Caco-2 (cell line): ENCODE results near the gene B3GAT1. TPM values are rescaled to one million over a fixed set of nuclear protein-coding genes. Genes with fewer than 3 reads are reported as not detected.

Experiments
- BruUV-seq: library from RNA; stranded (reverse); fragments of 400-500 nt; replicated peaks from 2 replicates; lab custom pipeline; 2021; lab: Mats Ljungman, UMichigan
- CTCF ChIA-PET: fragments of 300-600 bp; sonication (Branson Sonifier 250); formaldehyde crosslinking; loops from one replicate; lab custom pipeline; 2022; ENCODE audit warnings: antibody characterized with exemption; lab: Charles Lee
- POLR2A ChIA-PET: fragments of 300-600 bp; sonication (Branson Sonifier 250); formaldehyde crosslinking; loops from one replicate; lab custom pipeline; 2022; ENCODE audit warnings: antibody characterized with exemption; lab: Charles Lee
- DNase-seq, 2 experiments: peaks; one replicate each; pipeline versions ENCODE4 v3.0.0 to v3.0.0-alpha.2; 2020 to 2022
- H3K27me3 ChIP-seq: replicated peaks from 2 replicates; pipeline ENCODE4 v1.6.0; 2011; ENCODE audit warnings: low read length; ENCODE audit not compliant: control insufficient read depth, insufficient read depth
- H3K36me3 ChIP-seq: 2 replicates; pipeline ENCODE4 v1.5.1; 2011; ENCODE audit warnings: low read length; ENCODE audit not compliant: control insufficient read depth, insufficient read depth
- H3K4me1 ChIP-seq: fragments of 250-450 bp; sonication (Bioruptor Pico); 2 replicates; pipeline ENCODE4 v1.5.1; 2020; ENCODE audit warnings: mild to moderate bottlenecking
- H3K4me3 ChIP-seq: 2 replicates; pipeline ENCODE4 v1.5.1; 2011; ENCODE audit warnings: low read depth, mild to moderate bottlenecking, control low read depth, low read length
- H3K9me3 ChIP-seq: fragments of 250-450 bp; sonication (Bioruptor Pico); 2 replicates; pipeline ENCODE4 v1.5.1; 2020; ENCODE audit warnings: mild to moderate bottlenecking, moderate library complexity
- H3K27ac Mint-ChIP-seq: one replicate; pipeline ENCODE4 v1.8.0; 2022; ENCODE audit warnings: mixed read lengths; ENCODE audit not compliant: unreplicated experiment
- H3K27me3 Mint-ChIP-seq: one replicate; pipeline ENCODE4 v1.8.0; 2022; ENCODE audit warnings: mixed read lengths; ENCODE audit not compliant: insufficient read depth, unreplicated experiment
- H3K36me3 Mint-ChIP-seq: one replicate; pipeline ENCODE4 v1.8.0; 2022; ENCODE audit warnings: mild to moderate bottlenecking, mixed read lengths; ENCODE audit not compliant: insufficient read depth, unreplicated experiment
- H3K4me1 Mint-ChIP-seq: one replicate; pipeline ENCODE4 v1.8.0; 2022; ENCODE audit warnings: low read depth, mixed read lengths; ENCODE audit not compliant: unreplicated experiment
- H3K4me3 Mint-ChIP-seq: one replicate; pipeline ENCODE4 v1.8.0; 2022; ENCODE audit warnings: mild to moderate bottlenecking, moderate library complexity, mixed read lengths; ENCODE audit not compliant: unreplicated experiment
- H3K9me3 Mint-ChIP-seq: one replicate; pipeline ENCODE4 v1.8.0; 2022; ENCODE audit warnings: mixed read lengths; ENCODE audit not compliant: unreplicated experiment
- intact Hi-C: fragments of 100-400 bp; cut with micrococcal nuclease; formaldehyde crosslinking; loops from one replicate; pipeline ENCODE4 v1.10.0; 2022; ENCODE audit not compliant: unreplicated experiment
- total RNA-seq: library from RNA; stranded (reverse); gene quantifications from 2 replicates; pipeline ENCODE4 v1.2.3, GENCODE V29; 2022
- TF ChIP-seq, protein P1 (sequence below), 2 experiments: fragments of 200-600 bp in 1 of 2; IDR thresholded peaks; 1 replicate in 1 of 2; 2 replicates in 1 of 2; pipeline versions ENCODE4 v1.5.1 to v1.8.0; 2011 to 2022; ENCODE audit warnings: antibody characterized with exemption in 1 of 2, control low read depth in 1 of 2, inconsistent platforms in 1 of 2, low read depth in 1 of 2, low read length in 1 of 2, mild to moderate bottlenecking in 1 of 2, moderate library complexity in 1 of 2; ENCODE audit not compliant: insufficient read depth in 1 of 2, severe bottlenecking in 1 of 2, unreplicated experiment in 1 of 2

B3GAT1 gene
- total RNA-seq, 1 experiment from 2014 or later = 0.11 TPM

DNA sequence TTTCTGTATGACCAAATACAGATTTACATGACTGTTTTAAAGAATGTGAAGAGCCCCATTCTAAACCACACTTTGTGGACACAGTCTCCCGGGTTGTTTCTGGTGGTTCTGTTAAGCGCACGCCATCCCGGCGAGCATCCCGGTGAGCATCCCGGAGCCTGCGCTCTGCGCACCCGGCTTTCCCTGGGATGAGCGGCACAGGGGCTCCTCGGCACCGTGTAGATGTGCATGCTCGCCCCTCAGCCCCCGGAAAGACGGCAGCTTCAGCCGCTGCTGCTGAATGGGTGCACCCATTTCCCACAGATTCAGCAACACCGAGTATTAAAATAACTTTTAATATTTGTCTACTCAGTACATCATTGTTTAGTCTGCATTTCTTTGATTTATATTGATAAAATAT is 44.3 kb downstream of the B3GAT1 start:
- intact Hi-C loops = no loop called here
- TF ChIP-seq, protein P1, sequence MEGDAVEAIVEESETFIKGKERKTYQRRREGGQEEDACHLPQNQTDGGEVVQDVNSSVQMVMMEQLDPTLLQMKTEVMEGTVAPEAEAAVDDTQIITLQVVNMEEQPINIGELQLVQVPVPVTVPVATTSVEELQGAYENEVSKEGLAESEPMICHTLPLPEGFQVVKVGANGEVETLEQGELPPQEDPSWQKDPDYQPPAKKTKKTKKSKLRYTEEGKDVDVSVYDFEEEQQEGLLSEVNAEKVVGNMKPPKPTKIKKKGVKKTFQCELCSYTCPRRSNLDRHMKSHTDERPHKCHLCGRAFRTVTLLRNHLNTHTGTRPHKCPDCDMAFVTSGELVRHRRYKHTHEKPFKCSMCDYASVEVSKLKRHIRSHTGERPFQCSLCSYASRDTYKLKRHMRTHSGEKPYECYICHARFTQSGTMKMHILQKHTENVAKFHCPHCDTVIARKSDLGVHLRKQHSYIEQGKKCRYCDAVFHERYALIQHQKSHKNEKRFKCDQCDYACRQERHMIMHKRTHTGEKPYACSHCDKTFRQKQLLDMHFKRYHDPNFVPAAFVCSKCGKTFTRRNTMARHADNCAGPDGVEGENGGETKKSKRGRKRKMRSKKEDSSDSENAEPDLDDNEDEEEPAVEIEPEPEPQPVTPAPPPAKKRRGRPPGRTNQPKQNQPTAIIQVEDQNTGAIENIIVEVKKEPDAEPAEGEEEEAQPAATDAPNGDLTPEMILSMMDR (IDR thresholded peaks at IDR 0.05; ENCODE audit: insufficient read depth in 1 of 2, low read depth in 1 of 2, low read length in 1 of 2, severe bottlenecking in 1 of 2, unreplicated experiment in 1 of 2) = no peak

DNA sequence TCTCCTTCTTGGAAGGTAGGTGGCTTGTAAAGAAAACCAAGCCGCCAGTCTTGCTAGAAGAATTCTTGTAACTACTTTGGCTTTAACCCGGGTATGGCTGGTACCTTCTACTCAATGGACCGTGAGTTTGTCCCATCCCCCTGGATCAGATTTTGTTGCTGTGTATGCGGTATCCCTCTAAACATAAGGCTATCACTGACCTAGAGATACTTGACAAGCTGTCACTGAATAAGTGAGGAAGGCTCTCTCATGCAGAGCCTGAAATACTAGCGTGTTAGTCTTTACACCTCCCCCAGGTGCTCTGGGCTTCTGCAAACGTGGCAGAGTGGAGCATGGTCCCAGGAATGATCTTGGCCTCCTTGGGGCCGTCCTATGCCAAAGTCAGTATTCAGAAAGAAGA is 45.8 kb downstream of the B3GAT1 start:
- intact Hi-C loops = no loop called here
- H3K36me3 ChIP-seq = no peaks in the 10 kb centered on the region
- TF ChIP-seq, protein P1 (IDR thresholded peaks at IDR 0.05; ENCODE audit: insufficient read depth in 1 of 2, low read depth in 1 of 2, low read length in 1 of 2, severe bottlenecking in 1 of 2, unreplicated experiment in 1 of 2) = no peak
- ChIA-PET POLR2A (no interaction called here), CTCF (no interaction called here)
- no TSS peak for BruUV-seq
- no peaks in the 10 kb centered on the region for H3K27me3 Mint-ChIP-seq
- H3K36me3 Mint-ChIP-seq = no peaks in the 10 kb centered on the region
- H3K4me1 Mint-ChIP-seq = no peaks in the 10 kb centered on the region
- H3K4me3 Mint-ChIP-seq = no peak overlapping the region
- no peaks in the 10 kb centered on the region for H3K9me3 ChIP-seq
- H3K4me1 ChIP-seq = no peaks in the 10 kb centered on the region
- no peak overlapping the region for H3K4me3 ChIP-seq
- H3K27me3 ChIP-seq = no peaks in the 10 kb centered on the region
- H3K27ac Mint-ChIP-seq = no peak overlapping the region
- DNase-seq = no peak
- no peaks in the 10 kb centered on the region for H3K9me3 Mint-ChIP-seq

More for the DNA sequence above, 44.3 kb downstream of the B3GAT1 start:
- no peaks in the 10 kb centered on the region for H3K9me3 ChIP-seq
- no peak overlapping the region for H3K4me3 ChIP-seq
- no peaks in the 10 kb centered on the region for H3K36me3 ChIP-seq
- Mint-ChIP-seq H3K36me3 (no peaks in the 10 kb centered on the region), H3K9me3 (no peaks in the 10 kb centered on the region), H3K4me3 (no peak overlapping the region), H3K4me1 (no peaks in the 10 kb centered on the region), H3K27me3 (no peaks in the 10 kb centered on the region), H3K27ac (no peak overlapping the region)
- H3K27me3 ChIP-seq = no peaks in the 10 kb centered on the region
- no peaks in the 10 kb centered on the region for H3K4me1 ChIP-seq
- ChIA-PET CTCF (no interaction called here), POLR2A (no interaction called here)
- DNase-seq = no peak
- BruUV-seq = no TSS peak

DNA sequence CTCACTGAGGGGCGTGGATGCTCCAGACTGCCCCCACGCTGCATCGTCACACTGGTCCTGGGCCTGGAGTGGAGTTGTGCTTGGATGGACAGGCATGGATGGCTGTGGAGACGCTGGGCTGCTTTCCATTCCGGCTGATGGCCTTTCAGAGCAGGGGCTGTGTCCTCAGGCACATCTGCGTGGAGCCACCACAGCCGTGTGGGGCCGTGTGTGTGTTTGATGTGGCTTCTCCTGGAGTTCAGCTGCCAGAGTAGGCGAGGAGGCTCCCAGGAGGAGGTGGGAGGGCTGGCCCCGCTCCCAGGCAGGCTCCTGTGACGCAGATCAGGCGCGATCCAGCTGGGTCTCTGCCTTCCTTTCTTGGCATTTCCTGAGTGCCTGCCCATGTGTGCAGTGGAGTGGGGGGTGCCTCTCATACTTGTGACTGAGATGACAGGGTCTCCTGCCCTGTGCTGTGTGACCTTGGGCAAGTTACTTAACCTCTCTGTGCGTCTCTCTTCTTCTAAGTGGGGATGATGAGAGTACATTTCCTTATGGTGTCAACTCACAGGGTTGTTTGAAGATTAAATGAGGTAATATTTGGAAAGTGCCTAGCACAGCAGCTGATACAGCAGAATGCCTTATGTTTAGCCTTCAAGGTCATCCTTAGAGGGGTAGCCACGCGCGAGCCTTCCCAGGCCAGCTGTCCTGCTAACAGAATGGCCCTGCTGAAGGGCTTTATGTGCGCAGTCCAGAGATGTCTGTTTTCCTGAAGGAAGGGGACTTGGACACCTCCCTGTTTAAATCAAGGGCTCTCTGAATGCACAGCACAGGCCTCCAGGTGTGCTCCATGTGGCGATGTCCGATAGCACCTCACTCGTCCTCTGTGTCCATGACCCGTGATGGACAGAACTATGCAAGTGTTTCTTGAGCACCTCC is 46.8 kb downstream of the B3GAT1 start:
- TF ChIP-seq, protein P1 (IDR thresholded peaks at IDR 0.05; ENCODE audit: insufficient read depth in 1 of 2, low read depth in 1 of 2, low read length in 1 of 2, severe bottlenecking in 1 of 2, unreplicated experiment in 1 of 2) = no peak
- Histone ChIP-seq H3K9me3 (no peaks in the 10 kb centered on the region), H3K27me3 (no peaks in the 10 kb centered on the region), H3K36me3 (no peaks in the 10 kb centered on the region), H3K4me3 (no peak overlapping the region), H3K4me1 (no peaks in the 10 kb centered on the region)
- no peak for DNase-seq
- no peaks in the 10 kb centered on the region for H3K9me3 Mint-ChIP-seq
- no TSS peak for BruUV-seq
- ChIA-PET POLR2A (no interaction called here), CTCF (no interaction called here)
- no peaks in the 10 kb centered on the region for H3K4me1 Mint-ChIP-seq
- no peak overlapping the region for H3K27ac Mint-ChIP-seq
- no peaks in the 10 kb centered on the region for H3K27me3 Mint-ChIP-seq
- intact Hi-C loops = no loop called here
- H3K4me3 Mint-ChIP-seq = no peak overlapping the region
- H3K36me3 Mint-ChIP-seq = no peaks in the 10 kb centered on the region
